GM23338 (cell line): ENCODE measurements around the gene CACNA2D4. TPM values are rescaled to one million over a fixed set of nuclear protein-coding genes. Genes with fewer than 3 reads are reported as not detected.

Source experiments
- CREB1 ChIP-seq: fragments of 250-450 bp; sonication (Bioruptor Pico); IDR thresholded peaks from 2 replicates; pipeline ENCODE4 v1.5.0; 2020; ENCODE audit warnings: low read depth, mild to moderate bottlenecking, moderate library complexity
- EZH2 ChIP-seq: fragments of 200-600 bp; sonication (generic); IDR thresholded peaks from one replicate; pipeline ENCODE4 v1.8.0; 2017; ENCODE audit warnings: antibody characterized with exemption, mild to moderate bottlenecking, low read depth; ENCODE audit not compliant: unreplicated experiment
- EZH2phosphoT487 ChIP-seq: fragments of 200-600 bp; sonication (generic); IDR thresholded peaks from one replicate; pipeline ENCODE4 v1.8.1; 2018; ENCODE audit warnings: antibody characterized with exemption; ENCODE audit not compliant: unreplicated experiment
- NANOG ChIP-seq: IDR thresholded peaks from 2 replicates; pipeline ENCODE4 v1.6.1; 2016; ENCODE audit warnings: antibody characterized with exemption, borderline replicate concordance
- POLR2AphosphoS5 ChIP-seq: IDR thresholded peaks from 2 replicates; pipeline ENCODE4 v1.6.1; 2016; ENCODE audit warnings: antibody characterized with exemption, low read depth
- STAT1 ChIP-seq: IDR thresholded peaks from one replicate; pipeline ENCODE4 v1.6.1; 2016; ENCODE audit warnings: antibody characterized with exemption; ENCODE audit not compliant: unreplicated experiment
- ZNF114 ChIP-seq: fragments of 250-450 bp; sonication (Bioruptor Pico); IDR thresholded peaks from 2 replicates; pipeline ENCODE4 v1.5.0; 2020; ENCODE audit warnings: mild to moderate bottlenecking, moderate library complexity
- polyA plus RNA-seq: library from polyadenylated mRNA; unstranded; fragments of >200 nt; fragmentation: Nextera tagmentation; extraction: Ambion mirVana; gene quantifications from 2 replicates; pipeline ENCODE4 v1.2.1, GENCODE V29; 2016
- total RNA-seq: library from RNA; depleted of rRNA; stranded (reverse); fragments of >200 nt; shearing (Covaris generic); gene quantifications from 2 replicates; pipeline ENCODE4 v1.2.3, GENCODE V29; 2014
- TF ChIP-seq, protein P1 (sequence below): fragments of 250-450 bp; sonication (Bioruptor Pico); IDR thresholded peaks from 2 replicates; pipeline ENCODE4 v1.5.0; 2020; ENCODE audit warnings: mild to moderate bottlenecking, moderate library complexity
- TF ChIP-seq, protein P2 (sequence below): IDR thresholded peaks from one replicate; pipeline ENCODE4 v1.6.1; 2018; ENCODE audit warnings: antibody characterized with exemption; ENCODE audit not compliant: unreplicated experiment

The CACNA2D4 gene
- total and polyA plus RNA-seq, 2 experiments from 2014 or later: 0.07 to 0.24 TPM

DNA sequence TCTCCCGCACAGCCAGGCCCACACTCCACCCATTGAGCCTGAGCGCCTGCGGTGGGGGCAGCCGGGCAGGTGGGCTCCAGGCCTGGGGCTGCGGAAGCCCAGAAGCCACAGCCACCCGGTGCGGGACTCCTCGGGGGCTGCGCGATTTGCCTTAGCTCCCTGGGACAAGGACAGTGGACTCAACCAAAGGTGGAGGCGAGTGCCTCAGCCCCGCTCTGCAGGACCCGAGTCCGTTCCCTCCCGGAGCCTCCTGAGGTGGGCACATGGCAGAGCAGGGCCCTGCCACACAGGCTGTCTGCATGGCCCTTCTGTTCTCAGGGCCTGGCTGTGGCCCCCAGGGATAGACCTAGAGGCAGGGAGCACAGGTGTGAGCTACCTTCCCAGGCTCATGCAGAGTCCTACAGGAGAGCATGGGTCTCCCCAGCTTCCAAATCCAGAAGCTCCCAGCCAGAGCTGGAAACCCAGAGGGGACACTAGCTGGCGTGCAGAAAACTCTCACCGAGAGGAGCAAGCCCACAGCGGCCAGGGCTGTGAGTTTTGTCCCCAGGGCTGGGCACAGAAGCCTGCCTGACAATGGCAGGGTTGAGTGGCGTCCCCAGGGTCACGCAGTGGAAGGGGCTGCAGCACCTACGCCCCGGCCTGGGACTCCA, 120.3 kb downstream of the CACNA2D4 start (continued):
- TF ChIP-seq, protein P1, sequence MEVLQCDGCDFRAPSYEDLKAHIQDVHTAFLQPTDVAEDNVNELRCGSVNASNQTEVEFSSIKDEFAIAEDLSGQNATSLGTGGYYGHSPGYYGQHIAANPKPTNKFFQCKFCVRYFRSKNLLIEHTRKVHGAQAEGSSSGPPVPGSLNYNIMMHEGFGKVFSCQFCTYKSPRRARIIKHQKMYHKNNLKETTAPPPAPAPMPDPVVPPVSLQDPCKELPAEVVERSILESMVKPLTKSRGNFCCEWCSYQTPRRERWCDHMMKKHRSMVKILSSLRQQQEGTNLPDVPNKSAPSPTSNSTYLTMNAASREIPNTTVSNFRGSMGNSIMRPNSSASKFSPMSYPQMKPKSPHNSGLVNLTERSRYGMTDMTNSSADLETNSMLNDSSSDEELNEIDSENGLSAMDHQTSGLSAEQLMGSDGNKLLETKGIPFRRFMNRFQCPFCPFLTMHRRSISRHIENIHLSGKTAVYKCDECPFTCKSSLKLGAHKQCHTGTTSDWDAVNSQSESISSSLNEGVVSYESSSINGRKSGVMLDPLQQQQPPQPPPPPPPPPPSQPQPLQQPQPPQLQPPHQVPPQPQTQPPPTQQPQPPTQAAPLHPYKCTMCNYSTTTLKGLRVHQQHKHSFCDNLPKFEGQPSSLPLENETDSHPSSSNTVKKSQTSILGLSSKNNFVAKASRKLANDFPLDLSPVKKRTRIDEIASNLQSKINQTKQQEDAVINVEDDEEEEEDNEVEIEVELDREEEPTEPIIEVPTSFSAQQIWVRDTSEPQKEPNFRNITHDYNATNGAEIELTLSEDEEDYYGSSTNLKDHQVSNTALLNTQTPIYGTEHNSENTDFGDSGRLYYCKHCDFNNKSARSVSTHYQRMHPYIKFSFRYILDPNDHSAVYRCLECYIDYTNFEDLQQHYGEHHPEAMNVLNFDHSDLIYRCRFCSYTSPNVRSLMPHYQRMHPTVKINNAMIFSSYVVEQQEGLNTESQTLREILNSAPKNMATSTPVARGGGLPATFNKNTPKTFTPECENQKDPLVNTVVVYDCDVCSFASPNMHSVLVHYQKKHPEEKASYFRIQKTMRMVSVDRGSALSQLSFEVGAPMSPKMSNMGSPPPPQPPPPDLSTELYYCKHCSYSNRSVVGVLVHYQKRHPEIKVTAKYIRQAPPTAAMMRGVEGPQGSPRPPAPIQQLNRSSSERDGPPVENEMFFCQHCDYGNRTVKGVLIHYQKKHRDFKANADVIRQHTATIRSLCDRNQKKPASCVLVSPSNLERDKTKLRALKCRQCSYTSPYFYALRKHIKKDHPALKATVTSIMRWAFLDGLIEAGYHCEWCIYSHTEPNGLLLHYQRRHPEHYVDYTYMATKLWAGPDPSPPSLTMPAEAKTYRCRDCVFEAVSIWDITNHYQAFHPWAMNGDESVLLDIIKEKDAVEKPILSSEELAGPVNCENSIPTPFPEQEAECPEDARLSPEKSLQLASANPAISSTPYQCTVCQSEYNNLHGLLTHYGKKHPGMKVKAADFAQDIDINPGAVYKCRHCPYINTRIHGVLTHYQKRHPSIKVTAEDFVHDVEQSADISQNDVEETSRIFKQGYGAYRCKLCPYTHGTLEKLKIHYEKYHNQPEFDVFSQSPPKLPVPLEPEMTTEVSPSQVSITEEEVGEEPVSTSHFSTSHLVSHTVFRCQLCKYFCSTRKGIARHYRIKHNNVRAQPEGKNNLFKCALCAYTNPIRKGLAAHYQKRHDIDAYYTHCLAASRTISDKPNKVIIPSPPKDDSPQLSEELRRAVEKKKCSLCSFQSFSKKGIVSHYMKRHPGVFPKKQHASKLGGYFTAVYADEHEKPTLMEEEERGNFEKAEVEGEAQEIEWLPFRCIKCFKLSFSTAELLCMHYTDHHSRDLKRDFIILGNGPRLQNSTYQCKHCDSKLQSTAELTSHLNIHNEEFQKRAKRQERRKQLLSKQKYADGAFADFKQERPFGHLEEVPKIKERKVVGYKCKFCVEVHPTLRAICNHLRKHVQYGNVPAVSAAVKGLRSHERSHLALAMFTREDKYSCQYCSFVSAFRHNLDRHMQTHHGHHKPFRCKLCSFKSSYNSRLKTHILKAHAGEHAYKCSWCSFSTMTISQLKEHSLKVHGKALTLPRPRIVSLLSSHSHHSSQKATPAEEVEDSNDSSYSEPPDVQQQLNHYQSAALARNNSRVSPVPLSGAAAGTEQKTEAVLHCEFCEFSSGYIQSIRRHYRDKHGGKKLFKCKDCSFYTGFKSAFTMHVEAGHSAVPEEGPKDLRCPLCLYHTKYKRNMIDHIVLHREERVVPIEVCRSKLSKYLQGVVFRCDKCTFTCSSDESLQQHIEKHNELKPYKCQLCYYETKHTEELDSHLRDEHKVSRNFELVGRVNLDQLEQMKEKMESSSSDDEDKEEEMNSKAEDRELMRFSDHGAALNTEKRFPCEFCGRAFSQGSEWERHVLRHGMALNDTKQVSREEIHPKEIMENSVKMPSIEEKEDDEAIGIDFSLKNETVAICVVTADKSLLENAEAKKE (CRISPR knock-in tag): no peak
- TF ChIP-seq POLR2AphosphoS5: no peak
- no peak for TF ChIP-seq ZNF114
- TF ChIP-seq CREB1: no peak
- no peak for TF ChIP-seq STAT1
- TF ChIP-seq EZH2: no peak
- no peak for TF ChIP-seq NANOG
- TF ChIP-seq, protein P2, sequence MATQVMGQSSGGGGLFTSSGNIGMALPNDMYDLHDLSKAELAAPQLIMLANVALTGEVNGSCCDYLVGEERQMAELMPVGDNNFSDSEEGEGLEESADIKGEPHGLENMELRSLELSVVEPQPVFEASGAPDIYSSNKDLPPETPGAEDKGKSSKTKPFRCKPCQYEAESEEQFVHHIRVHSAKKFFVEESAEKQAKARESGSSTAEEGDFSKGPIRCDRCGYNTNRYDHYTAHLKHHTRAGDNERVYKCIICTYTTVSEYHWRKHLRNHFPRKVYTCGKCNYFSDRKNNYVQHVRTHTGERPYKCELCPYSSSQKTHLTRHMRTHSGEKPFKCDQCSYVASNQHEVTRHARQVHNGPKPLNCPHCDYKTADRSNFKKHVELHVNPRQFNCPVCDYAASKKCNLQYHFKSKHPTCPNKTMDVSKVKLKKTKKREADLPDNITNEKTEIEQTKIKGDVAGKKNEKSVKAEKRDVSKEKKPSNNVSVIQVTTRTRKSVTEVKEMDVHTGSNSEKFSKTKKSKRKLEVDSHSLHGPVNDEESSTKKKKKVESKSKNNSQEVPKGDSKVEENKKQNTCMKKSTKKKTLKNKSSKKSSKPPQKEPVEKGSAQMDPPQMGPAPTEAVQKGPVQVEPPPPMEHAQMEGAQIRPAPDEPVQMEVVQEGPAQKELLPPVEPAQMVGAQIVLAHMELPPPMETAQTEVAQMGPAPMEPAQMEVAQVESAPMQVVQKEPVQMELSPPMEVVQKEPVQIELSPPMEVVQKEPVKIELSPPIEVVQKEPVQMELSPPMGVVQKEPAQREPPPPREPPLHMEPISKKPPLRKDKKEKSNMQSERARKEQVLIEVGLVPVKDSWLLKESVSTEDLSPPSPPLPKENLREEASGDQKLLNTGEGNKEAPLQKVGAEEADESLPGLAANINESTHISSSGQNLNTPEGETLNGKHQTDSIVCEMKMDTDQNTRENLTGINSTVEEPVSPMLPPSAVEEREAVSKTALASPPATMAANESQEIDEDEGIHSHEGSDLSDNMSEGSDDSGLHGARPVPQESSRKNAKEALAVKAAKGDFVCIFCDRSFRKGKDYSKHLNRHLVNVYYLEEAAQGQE: no peak
- no peak for TF ChIP-seq EZH2phosphoT487
